NCI-H2107 (cell line): ENCODE results near the gene PARM1.

Source experiments
- DNase-seq: peaks from one replicate; lab custom pipeline; 2025; lab: John Stamatoyannopoulos, UW

Gene PARM1

GRCh38 chr4:74932832-74933561 is at the start of gene PARM1:
Gene PARM1, plus strand, starts transcription at chr4:74933116. Its CDS starts 212 bp downstream, at chr4:74933328.
- no peak for DNase-seq

GRCh38 chr4:74884266-74884665 is 48.6 kb upstream of the PARM1 start:
- DNase-seq = no peak

- no peak for DNase-seq
These were observed 46.4 kb upstream of the PARM1 start for GRCh38 chr4:74886484-74886883.

DNA sequence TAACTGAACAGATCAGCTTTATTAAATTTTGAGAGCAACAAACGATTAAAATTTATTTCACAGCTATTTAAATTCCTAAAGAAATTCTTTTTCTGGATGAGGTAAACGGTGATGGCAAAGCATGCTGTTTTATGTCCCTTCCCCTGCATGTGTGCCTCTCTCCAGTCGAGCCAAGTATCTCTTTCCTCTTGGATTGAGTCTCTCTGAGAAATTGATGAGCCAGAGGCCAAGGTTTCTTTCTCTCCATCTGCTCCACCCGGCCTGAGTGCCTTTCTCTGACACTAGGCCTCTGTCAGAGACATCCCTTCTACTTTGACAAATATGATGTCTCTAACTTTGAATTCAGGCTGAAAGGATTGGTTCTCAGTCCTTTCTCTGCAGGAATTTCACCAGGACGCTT is 42.6 kb upstream of the PARM1 start:
- DNase-seq = no peak

DNA sequence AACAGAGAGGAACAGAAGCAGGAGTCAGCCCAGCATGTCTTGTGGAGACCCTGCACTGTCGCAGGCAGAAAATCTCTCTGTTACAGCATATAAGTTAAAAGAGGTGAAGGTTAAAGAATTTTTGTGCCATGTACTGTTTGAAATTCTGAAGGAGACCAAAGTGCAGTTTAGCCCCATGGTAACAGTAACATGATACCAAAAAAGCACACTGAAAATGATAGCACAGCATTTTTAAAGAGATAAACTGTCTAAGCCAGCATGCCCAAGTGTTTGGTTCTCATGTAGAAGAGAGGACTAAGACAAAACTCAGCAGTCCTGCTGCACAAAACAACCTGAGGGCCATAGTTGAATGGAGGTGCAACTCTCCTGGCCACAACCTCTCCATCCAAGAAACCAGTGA is 41.9 kb upstream of the PARM1 start:
- DNase-seq = no peak

- no peak for DNase-seq
These were observed 39.7 kb upstream of the PARM1 start for GRCh38 chr4:74893171-74893570.

GRCh38 chr4:74896595-74896994 is 36.3 kb upstream of the PARM1 start:
- no peak for DNase-seq

DNA sequence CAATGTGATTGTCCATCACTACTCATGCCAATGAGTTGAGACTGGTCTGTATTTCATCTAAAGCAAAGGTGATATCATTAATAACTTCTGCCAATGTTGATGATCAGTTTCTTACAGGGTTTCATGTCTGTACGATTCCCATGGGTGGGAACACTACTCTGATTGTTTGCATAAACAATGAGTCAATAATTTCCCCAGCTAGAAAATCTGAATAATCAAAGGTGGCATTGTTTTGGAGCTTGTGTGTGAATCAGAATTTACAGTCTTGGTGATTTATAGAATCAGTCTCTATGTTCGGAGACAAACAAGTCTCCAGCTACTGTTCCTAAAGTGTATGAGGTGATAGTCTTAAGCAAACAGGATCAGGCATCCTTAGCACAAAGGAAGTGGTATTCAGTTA is 35.5 kb upstream of the PARM1 start:
- no peak for DNase-seq

- DNase-seq = no peak
These were observed 32.1 kb upstream of the PARM1 start for GRCh38 chr4:74900862-74901261.

GRCh38 chr4:74904509-74905065 is 28.3 kb upstream of the PARM1 start:
- DNase-seq = no peak

- no peak for DNase-seq
These were observed 26.1 kb upstream of the PARM1 start for GRCh38 chr4:74906771-74907170.

GRCh38 chr4:74919783-74920182 is 13.1 kb upstream of the PARM1 start:
- no peak for DNase-seq

- DNase-seq = no peak
These were observed 12.2 kb upstream of the PARM1 start for GRCh38 chr4:74920704-74921103.

DNA sequence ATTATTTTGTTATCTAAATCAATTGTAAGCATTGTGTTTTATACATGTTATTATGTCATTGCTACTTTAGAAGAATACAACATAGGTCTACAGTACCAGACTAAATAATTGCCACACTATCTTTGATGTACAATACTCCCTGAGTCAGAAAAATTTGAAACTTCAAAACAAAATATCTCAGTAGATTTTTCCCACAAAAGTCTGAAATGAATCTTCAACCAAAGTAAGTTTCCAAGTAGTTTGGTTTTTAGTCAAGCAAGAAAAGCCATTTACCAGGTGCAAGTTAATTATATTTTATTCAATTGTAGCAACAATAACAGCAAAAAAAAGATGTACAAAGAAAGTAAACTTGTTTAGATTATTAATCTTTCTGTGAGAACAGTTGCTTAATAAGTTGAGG is 11.4 kb upstream of the PARM1 start:
- no peak for DNase-seq

DNA sequence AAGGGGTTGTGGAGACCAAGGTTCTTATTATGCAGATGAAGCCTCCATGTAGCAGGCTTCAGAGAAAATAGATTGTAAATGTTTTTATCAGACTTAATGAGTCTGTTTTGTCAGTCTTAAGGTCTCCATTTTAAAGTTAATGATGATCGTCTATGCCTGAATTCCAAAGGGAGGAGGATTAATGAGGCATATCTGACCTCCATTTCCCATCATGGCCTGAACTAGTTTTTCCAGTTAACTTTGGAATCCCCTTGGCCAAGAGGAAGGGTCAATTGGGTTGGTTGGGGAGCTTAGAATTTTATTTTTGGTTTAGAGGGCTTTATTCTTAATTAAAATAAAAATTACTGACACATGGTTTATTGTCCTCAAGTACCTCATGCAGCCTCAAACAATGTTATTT is 6.9 kb upstream of the PARM1 start:
- no peak for DNase-seq

GRCh38 chr4:74930162-74930561 is 2.8 kb upstream of the PARM1 start:
- no peak for DNase-seq

DNA sequence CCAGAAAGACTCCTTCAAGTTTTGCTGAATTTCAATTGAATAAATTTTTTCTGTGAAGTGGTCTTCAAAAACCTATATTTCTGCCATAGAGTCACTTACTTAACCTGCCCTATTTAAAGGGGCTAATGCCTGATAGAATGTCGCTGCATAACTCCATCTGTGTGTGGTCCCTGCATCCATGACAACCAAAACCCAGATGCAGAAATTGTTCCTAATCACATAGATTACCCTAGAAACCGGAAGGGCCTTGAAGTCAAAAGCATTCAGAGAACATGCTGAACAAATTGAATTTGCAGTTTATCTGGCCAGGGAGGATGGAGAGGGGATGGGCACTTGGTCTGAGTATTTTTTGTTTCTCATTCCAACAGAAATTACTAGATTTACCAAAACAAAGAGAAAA is 1.5 kb upstream of the PARM1 start:
- no peak for DNase-seq

DNA sequence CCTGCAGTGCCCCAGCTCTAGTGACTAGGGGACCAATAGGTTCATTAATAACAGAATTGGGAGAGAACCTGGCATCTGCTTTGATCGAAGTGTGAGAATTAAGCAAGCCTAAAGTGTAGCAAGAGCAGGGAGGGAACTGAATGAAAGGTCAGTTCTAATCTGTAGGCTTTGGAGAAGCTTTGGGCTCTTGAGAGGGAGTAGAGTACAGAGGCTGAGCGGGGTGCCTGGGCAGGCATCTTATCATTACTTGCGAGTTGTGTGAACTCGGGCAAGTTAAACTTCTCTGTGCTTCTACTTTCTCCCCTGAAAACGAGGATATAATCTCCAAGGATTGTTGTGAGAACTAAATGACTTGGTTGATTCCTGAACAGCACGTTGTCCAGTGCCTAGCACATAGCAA is 906 bp upstream of the PARM1 start:
- no peak for DNase-seq

- no peak for DNase-seq
These were observed 673 bp downstream of the PARM1 start for GRCh38 chr4:74933562-74934015.

- DNase-seq = no peak
These were observed 1.3 kb downstream of the PARM1 start for GRCh38 chr4:74934016-74934831.

GRCh38 chr4:74934888-74935287 is 2.0 kb downstream of the PARM1 start:
- DNase-seq = no peak

DNA sequence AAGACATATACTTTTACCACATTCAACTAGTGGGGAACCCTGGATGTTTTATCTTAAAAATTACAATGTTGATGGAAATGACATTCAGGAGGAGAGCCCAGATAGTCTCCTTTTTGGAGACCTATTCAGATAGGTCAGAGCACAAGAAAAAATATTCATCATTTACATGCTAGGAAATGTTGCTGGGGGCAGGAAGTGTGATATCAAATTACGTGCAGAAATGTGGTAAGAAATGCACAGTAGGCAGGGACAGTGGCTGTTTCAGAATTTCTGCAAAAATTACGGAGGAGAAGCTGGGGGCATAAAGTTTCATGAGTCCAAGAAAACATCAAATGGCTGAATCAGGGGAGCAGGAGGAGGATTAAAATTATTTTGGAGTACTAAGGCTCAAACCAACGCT is 8.2 kb downstream of the PARM1 start:
- no peak for DNase-seq

DNA sequence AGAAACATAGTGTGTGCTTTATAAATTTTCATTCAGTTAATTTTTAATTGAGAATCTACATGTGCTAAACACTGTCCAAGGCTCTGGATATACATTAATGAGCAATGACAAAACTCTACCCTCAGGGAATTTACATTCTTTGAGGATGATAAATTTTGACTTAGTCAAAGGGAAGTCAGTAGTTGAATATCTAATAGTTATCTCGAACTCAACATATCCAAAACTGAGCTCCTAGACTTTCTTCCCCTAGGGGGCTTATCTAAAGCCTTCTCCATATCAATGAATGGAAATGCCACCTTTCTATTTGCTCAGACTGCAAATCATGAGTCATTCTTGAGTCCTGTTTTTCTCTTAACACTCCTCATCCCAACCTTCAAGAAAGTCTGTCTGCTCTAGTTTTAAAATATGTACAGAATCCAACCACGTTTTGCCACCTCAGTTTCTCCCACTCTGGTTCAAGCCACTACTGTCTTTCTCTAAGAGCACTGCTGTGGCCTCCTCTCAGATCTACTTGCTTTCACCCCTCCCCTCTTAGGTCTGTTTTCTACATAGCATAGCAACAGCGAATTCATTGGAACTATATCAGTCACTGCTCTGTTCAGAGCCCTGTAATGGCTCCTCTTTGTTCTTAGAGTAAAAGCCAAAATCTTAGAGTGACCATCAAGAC is 9.5 kb downstream of the PARM1 start:
- no peak for DNase-seq
